Measurements from ENCODE around the gene COQ2. TPM values are rescaled to one million over a fixed set of nuclear protein-coding genes. Genes with fewer than 3 reads are reported as not detected.

The COQ2 gene
- total and polyA plus RNA-seq, 9 donors: 8.4 to 18.1 (median 9.5) TPM

DNA sequence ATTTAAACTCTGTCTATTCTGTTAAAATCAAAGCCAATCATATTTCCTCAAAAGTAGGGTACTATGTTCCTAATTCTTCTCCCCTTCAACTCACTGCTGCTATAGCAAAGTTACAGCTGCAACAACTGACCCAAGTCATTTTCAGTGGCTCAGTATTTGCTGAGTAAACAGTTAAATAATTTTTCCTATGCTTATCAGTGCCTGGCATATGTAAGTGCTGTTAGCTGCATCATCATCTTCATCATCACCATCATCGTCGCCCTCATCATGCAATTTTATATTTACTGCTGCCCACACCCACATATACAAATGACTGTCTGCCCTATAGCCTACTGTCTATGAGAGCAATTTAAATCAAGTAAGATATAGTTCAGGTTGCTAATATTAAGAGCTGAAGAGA is 21.9 kb downstream of the COQ2 start:
- H3K4me1 ChIP-seq (ENCODE audit: insufficient read depth): peaks cover 7% of the 10 kb centered on the region
- 94% methylated on average over 2 of the region's 2 CpGs for WGBS, 3 donors
- intact Hi-C loops (cut with DNase I): loop anchor here in 2 of 4 donors (10.0 kb wide), 3 partner anchors 188 to 808 kb away; no protein-coding TSS in a partner anchor

DNA sequence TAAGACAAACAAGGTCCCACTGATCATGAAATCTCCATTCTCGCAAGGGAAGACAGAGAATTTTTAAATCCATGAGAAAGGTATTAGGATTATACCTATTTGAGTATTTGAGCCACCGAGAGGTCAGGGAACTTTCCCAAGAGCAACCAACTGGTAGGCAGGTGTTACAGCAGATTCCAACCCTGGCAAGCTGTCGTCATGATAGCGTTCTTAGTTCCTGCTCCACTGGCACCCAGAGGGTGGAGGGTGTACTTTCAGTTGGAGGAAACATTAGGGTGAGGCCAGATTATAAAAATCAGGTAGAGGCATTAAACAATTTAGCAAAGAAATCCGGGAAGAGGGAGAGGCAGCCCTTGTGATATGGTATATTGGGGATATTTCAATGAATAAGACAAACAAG is 23.3 kb downstream of the COQ2 start:
- H3K27me3 ChIP-seq: no peaks in the 10 kb centered on the region
- H3K9me3 ChIP-seq: no peaks in the 10 kb centered on the region
- H3K36me3 ChIP-seq: no peaks in the 10 kb centered on the region
- no peak overlapping the region for H3K4me3 ChIP-seq
- no peak for DNase-seq
- intact Hi-C loops (cut with DNase I): loop anchor here in 2 of 4 donors (10.0 kb wide), 3 partner anchors 187 to 807 kb away; no protein-coding TSS in a partner anchor
- TF ChIP-seq EP300 (IDR thresholded peaks at IDR 0.05) (no peak), POLR2A (IDR thresholded peaks at IDR 0.05) (no peak)
- TF ChIP-seq, protein P1, sequence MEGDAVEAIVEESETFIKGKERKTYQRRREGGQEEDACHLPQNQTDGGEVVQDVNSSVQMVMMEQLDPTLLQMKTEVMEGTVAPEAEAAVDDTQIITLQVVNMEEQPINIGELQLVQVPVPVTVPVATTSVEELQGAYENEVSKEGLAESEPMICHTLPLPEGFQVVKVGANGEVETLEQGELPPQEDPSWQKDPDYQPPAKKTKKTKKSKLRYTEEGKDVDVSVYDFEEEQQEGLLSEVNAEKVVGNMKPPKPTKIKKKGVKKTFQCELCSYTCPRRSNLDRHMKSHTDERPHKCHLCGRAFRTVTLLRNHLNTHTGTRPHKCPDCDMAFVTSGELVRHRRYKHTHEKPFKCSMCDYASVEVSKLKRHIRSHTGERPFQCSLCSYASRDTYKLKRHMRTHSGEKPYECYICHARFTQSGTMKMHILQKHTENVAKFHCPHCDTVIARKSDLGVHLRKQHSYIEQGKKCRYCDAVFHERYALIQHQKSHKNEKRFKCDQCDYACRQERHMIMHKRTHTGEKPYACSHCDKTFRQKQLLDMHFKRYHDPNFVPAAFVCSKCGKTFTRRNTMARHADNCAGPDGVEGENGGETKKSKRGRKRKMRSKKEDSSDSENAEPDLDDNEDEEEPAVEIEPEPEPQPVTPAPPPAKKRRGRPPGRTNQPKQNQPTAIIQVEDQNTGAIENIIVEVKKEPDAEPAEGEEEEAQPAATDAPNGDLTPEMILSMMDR (IDR thresholded peaks at IDR 0.05): no peak
- WGBS, 3 donors: 88 to 96% (median 94%) methylated on average over 5 of the region's 5 CpGs
- peaks cover 7% of the 10 kb centered on the region for H3K4me1 ChIP-seq (ENCODE audit: insufficient read depth)
- no peak overlapping the region for H3K27ac ChIP-seq

More for the DNA sequence above, 21.9 kb downstream of the COQ2 start:
- Histone ChIP-seq H3K4me3 (no peak overlapping the region), H3K9me3 (no peaks in the 10 kb centered on the region), H3K36me3 (no peaks in the 10 kb centered on the region), H3K27me3 (no peaks in the 10 kb centered on the region), H3K27ac (no peak overlapping the region)
- no peak for DNase-seq
- TF ChIP-seq POLR2A (IDR thresholded peaks at IDR 0.05) (no peak), EP300 (IDR thresholded peaks at IDR 0.05) (no peak)
- TF ChIP-seq, protein P1 (IDR thresholded peaks at IDR 0.05): no peak

DNA sequence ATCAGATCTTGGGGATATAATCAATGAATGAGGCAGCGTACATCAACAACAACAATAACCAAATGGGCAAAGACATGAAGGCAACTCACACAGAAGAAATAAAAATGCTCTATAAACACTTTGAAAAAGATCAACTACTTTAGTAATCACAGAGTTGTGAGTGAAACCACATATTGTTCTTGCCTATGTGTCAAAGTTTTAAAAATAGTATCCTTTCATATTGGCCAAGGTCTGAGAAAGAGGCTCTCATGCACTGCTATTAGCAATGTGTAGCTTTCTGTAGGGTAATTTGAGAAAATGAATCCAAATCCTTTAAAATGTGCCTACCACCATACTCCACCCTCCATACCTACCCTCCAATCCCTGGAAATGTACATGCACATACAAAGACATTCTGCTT is 25.0 kb downstream of the COQ2 start:
- 95 to 96% (median 96%) methylated on average over 1 of the region's 1 CpG for WGBS, 3 donors
- no peak overlapping the region for H3K27ac ChIP-seq
- no peaks in the 10 kb centered on the region for H3K9me3 ChIP-seq
- peaks cover 3% of the 10 kb centered on the region for H3K4me1 ChIP-seq (ENCODE audit: insufficient read depth)
- TF ChIP-seq POLR2A (IDR thresholded peaks at IDR 0.05) (no peak), EP300 (IDR thresholded peaks at IDR 0.05) (no peak)
- TF ChIP-seq, protein P1 (IDR thresholded peaks at IDR 0.05): no peak
- no peaks in the 10 kb centered on the region for H3K27me3 ChIP-seq
- no peaks in the 10 kb centered on the region for H3K36me3 ChIP-seq
- no peak overlapping the region for H3K4me3 ChIP-seq
- intact Hi-C loops (cut with DNase I): no loop called here
- DNase-seq: no peak

DNA sequence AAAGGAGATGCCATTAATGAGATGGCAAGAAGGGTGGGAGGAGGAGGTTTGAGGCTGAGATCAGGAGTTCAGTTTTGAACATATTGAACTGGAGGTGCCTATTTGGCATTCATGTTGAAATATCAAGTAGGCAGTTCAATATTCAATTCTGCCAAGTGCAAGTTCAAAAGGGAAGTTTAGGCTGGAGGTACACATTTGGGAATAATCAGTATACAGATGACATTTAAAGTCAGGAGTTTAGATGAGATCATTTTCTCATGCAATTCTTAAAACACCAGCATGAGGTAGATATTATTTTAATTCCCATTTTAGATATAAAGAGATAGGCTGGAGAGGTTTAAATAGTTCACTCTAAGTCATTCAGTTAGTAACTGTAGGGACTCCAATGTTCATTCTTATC is 26.1 kb downstream of the COQ2 start:
- TF ChIP-seq, protein P1 (IDR thresholded peaks at IDR 0.05): no peak
- no peak for TF ChIP-seq EP300 (IDR thresholded peaks at IDR 0.05)
- no peak for TF ChIP-seq POLR2A (IDR thresholded peaks at IDR 0.05)
- Histone ChIP-seq H3K4me1 (ENCODE audit: insufficient read depth) (peaks cover 2% of the 10 kb centered on the region), H3K27me3 (no peaks in the 10 kb centered on the region), H3K9me3 (no peaks in the 10 kb centered on the region), H3K4me3 (no peak overlapping the region), H3K36me3 (no peaks in the 10 kb centered on the region), H3K27ac (no peak overlapping the region)
- intact Hi-C loops (cut with DNase I): no loop called here
- no peak for DNase-seq

Data from ovary (tissue), 9 donors.